ENCODE data around the gene ACTN1.

The ACTN1 gene

DNA sequence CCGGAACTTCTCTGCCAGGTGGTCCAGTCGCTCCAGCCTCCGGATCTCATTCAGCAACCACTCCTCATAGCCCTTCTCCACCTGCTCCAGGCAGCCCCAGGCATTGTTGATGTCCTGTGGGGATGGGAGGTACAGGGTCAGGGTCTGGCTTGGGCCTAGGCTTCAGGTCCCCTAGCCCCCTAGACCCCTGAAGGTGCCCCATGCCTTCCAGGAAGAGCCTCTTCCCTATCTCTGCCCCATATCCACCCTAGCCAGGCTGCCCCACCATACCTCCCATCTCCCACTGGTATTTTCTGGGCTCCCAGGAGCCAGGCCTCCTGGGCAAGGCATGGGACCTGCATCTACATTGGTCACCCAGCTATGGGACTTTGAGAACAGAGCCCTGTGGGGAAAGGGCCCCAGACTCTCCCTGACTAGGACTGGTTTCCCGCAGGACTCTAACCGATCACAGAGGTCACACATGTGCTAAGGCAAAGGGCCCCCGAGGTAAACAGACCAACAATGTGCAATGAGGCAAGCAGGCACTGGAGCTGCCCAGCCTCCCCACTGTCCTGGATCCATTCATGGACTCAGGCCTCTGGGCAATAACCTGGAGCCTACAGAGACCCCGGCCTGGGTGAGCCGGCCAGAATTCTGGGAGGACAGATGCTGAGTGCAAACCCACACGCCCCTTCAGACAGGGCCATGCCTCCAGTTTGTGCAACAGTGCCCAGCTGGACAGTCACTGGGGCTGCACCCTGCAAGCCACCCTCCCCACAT, 88.8 kb downstream of the ACTN1 start:
- H3K27ac ChIP-seq, result no peak overlapping the region
- TF ChIP-seq, protein P1, sequence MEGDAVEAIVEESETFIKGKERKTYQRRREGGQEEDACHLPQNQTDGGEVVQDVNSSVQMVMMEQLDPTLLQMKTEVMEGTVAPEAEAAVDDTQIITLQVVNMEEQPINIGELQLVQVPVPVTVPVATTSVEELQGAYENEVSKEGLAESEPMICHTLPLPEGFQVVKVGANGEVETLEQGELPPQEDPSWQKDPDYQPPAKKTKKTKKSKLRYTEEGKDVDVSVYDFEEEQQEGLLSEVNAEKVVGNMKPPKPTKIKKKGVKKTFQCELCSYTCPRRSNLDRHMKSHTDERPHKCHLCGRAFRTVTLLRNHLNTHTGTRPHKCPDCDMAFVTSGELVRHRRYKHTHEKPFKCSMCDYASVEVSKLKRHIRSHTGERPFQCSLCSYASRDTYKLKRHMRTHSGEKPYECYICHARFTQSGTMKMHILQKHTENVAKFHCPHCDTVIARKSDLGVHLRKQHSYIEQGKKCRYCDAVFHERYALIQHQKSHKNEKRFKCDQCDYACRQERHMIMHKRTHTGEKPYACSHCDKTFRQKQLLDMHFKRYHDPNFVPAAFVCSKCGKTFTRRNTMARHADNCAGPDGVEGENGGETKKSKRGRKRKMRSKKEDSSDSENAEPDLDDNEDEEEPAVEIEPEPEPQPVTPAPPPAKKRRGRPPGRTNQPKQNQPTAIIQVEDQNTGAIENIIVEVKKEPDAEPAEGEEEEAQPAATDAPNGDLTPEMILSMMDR (conservative IDR thresholded peaks at IDR 0.05), result no peak

DNA sequence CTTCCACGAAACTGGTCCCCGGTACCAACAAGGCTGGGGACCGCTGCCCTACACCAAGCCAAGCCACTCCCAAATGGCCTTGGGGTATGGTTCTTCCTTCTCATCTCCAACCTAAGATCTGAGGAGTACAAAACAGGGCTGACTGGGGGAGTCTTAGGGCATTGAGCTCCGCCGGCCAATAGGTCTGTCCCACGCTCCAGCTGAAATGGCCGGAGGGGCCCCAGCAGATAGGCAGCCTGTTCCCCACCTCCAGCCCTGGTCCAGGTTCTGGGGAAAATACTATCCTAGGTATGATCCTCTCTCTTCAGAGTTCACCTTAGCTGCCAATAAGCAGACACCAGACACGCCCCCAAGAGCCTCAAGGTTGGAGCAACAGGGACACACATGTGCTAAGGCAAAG, 90.2 kb downstream of the ACTN1 start:
- TF ChIP-seq, protein P1 (conservative IDR thresholded peaks at IDR 0.05), result no peak

DNA sequence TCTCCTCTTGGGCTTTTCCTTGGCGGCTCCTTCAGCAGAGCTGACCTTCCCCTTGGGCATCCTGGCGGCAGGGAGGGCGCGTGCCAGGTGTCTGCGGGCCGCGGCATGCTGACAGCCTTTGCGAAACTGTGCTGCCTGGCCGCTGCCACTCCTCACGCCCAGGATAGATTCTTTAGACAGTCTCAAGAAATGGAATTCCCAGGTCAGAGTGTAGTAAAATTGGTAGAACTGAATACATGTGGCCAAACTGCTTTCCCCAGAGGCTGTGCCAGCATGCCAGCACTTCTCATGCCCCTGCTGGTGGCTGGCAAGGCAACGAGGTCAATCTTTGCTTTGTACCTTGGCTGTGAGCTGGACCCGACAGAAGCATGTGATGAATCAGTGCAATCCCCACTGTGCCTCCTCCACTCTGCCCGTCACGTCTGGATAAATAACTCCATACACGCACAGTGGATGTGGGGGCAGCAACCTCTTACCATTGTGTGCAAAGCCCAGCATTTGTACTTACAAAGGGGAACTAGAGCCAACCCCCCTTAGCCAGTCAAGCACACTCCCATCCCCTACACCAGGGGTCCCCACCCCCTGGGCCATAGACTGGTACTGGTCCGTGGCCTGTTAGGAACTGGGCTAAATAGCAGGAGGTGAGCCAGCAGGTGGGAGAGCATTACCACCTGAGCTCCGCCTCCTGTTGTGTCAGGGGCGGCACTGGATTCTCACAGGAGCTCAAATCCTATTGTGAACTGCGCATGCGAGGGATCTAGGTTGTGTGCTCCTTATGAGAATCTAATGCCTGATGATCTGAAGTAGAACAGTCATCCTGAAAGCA, 90.9 kb downstream of the ACTN1 start:
- TF ChIP-seq, protein P1 (conservative IDR thresholded peaks at IDR 0.05), result no peak
- no peak overlapping the region for H3K27ac ChIP-seq

More for the DNA sequence above, 90.2 kb downstream of the ACTN1 start:
- no peak overlapping the region for H3K27ac ChIP-seq

DNA sequence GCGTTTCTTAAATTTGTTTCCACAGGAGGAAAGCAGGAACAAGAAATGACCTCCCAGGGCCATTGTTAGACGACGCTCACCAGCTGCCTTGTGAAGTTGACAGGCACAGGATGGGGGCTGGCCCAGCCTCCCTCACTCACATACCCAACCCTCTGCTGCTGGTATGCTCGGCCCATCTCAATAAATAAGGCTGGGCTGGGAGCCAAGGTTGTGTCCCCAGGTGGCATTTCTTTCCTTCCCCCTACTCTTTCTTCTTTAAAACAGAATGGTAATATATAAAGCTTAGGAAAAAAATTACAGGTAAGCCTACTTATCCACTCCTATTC, 93.0 kb downstream of the ACTN1 start:
- TF ChIP-seq, protein P1 (conservative IDR thresholded peaks at IDR 0.05), result no peak
- no peak overlapping the region for H3K27ac ChIP-seq

DNA sequence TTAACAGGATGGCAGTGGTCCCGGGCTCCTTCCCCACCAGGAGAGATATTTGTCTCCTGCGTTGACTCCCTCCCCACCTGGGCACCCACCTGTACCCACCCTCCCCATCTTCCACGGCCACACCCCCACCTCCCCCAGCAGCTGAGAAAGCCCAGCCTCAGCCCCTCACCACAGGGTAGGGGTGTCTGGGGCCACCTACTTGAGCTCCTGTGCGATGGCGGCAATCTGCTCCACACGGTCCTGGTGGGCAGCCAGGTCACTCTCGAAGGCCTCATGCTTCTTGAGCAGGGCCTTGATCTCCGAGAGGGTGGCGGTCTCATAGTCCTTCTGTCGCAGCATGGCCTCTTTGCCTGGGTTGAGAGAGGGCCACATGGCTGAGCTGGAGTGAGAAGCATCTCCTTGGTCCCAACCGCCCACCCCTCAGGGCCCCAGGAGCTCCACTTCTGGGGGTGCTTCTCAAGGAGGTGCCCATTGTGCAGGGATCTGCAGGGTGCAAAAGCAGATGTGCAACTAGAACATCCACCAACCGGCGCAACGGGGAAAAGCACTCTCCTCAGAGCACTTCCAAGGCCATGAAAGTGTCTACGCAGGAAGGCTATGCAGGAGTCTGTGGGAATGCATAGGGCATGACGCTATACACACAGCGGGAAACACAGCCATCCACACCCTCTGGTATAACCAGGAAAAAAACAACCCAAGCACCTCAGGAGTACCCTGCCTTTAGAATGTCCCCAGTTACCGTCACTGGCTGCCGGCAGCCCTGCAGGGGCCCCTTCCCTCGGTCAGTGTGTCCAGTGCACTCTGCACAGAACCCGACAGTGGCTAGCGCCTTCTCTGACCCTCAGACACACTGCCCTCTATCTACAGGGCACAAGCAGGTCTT, 93.6 kb downstream of the ACTN1 start:
- no peak overlapping the region for H3K27ac ChIP-seq
- TF ChIP-seq, protein P1 (conservative IDR thresholded peaks at IDR 0.05), result no peak

DNA sequence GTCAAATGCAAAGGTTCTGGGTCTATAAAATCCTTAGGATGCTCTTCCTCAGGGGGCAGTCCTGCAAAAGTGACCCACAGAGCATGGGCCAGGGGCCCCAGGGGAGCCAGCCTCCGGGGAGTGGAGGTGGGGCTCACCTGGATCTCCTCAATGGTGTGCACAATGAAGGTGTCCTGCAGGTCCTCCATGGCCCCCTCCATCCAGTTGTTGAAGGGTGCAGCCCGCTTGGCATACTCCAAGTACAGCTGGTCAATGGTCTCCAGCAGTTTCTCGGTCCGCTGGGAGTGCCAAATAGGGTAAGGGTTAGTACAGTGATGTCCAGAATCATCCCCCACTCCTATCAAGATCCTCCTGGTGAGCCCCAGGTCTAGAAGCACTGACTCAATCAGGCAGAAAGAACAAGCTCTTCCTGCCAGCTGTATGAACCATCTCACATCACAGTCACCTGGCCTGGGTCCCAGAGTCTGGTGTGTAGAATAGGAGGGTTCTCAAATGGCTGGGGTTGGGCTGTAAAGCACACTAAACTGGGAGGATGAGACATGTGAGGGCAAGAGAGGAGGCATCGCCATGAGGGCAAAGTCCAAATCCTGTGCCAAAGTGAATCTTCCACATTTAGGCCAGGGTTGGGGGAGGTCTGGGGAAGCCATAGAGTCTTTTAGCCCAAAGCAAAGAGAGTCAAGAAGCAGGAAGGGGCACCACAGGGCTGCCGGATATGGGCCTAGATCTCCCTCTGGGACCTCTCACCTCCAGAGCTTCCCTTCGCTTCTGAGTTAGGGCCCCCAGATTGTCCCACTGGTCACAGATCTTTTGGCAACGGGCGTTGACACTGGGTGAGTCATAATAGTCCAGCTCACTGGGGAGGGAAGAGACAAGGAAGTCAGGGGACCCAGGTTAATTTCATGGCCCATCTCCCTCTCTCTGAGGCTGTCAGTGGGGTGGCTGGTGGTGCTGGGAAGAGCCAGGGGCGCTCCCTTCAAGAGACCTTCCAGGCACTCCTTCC, 94.8 kb downstream of the ACTN1 start:
- H3K27ac ChIP-seq, result no peak overlapping the region
- TF ChIP-seq, protein P1 (conservative IDR thresholded peaks at IDR 0.05), result no peak

Measured in VCaP (cell line).